Stimulated activated naive CD4-positive, alpha-beta T cell (primary cell): ENCODE data around the gene GRIK4.
"Not testable (repeated sequence)": the region's sequence is repeated elsewhere in the genome, so short reads cannot be mapped to it uniquely, and the experiment has no call there.

Experiments used
- DNase-seq, 6 experiments: peaks; one replicate each; lab custom pipeline; 2025; lab: John Stamatoyannopoulos, UW

Gene GRIK4

GRCh38 chr11:120606211-120607010 is 94.9 kb downstream of the GRIK4 start:
- no peak for DNase-seq

- DNase-seq: no peak
Measured at GRCh38 chr11:120608061-120608460, 96.5 kb downstream of the GRIK4 start.

GRCh38 chr11:120608760-120609211 is 97.2 kb downstream of the GRIK4 start:
- DNase-seq: no peak

- DNase-seq: no peak
Measured at GRCh38 chr11:120610111-120610510, 98.6 kb downstream of the GRIK4 start.

GRCh38 chr11:120611581-120611980 is 100.0 kb downstream of the GRIK4 start:
- DNase-seq: no peak

GRCh38 chr11:120612513-120613263 is 101.1 kb downstream of the GRIK4 start:
- DNase-seq: no peak

- no peak for DNase-seq
Measured at GRCh38 chr11:120613264-120614226, 102.0 kb downstream of the GRIK4 start.

- DNase-seq: no peak
Measured at GRCh38 chr11:120615391-120615790, 103.8 kb downstream of the GRIK4 start.

- DNase-seq: no peak
Measured at GRCh38 chr11:120618399-120618798, 106.9 kb downstream of the GRIK4 start.

- DNase-seq: no peak
Measured at GRCh38 chr11:120622189-120622875, 110.8 kb downstream of the GRIK4 start.

- not testable (repeated sequence) for DNase-seq
Measured at GRCh38 chr11:120624992-120625391, 113.4 kb downstream of the GRIK4 start.

GRCh38 chr11:120625565-120625964 is 114.0 kb downstream of the GRIK4 start:
- DNase-seq: no peak

GRCh38 chr11:120626791-120627190 is 115.2 kb downstream of the GRIK4 start:
- no peak for DNase-seq

- no peak for DNase-seq
Measured at GRCh38 chr11:120627327-120628163, 116.0 kb downstream of the GRIK4 start.

GRCh38 chr11:120629407-120630080 is 118.0 kb downstream of the GRIK4 start:
- DNase-seq: no peak

- no peak for DNase-seq
Measured at GRCh38 chr11:120630122-120630521, 118.6 kb downstream of the GRIK4 start.

GRCh38 chr11:120632579-120632978 is 121.0 kb downstream of the GRIK4 start:
- DNase-seq: no peak

- DNase-seq: no peak
Measured at GRCh38 chr11:120633616-120634393, 122.3 kb downstream of the GRIK4 start.

GRCh38 chr11:120634706-120635105 is 123.2 kb downstream of the GRIK4 start:
- no peak for DNase-seq
